Calu3 (cell line): ENCODE measurements around the gene RNF167. TPM values are rescaled to one million over a fixed set of nuclear protein-coding genes. Genes with fewer than 3 reads are reported as not detected.
A peak's percentile ranks its signal among the peaks of the same experiment; 100 is the strongest.

ENCODE experiments used
- BruUV-seq: library from RNA; stranded (reverse); fragments of 400-500 nt; replicated peaks from 2 replicates; lab custom pipeline; 2021; lab: Mats Ljungman, UMichigan
- CTCF ChIA-PET: fragments of 300-600 bp; sonication (Branson Sonifier 250); formaldehyde crosslinking; loops from one replicate; lab custom pipeline; 2022; ENCODE audit warnings: antibody characterized with exemption; lab: Charles Lee
- DNase-seq: peaks from one replicate; pipeline ENCODE4 v3.0.0; 2022
- H3K27ac Mint-ChIP-seq: one replicate; pipeline ENCODE4 v1.8.0; 2022; ENCODE audit warnings: mixed read lengths; ENCODE audit not compliant: unreplicated experiment
- H3K27me3 Mint-ChIP-seq: one replicate; pipeline ENCODE4 v1.8.0; 2022; ENCODE audit warnings: mixed read lengths; ENCODE audit not compliant: unreplicated experiment
- H3K36me3 Mint-ChIP-seq: one replicate; pipeline ENCODE4 v1.8.0; 2022; ENCODE audit warnings: mild to moderate bottlenecking, moderate library complexity, mixed read lengths; ENCODE audit not compliant: insufficient read depth, unreplicated experiment
- H3K4me1 Mint-ChIP-seq: one replicate; pipeline ENCODE4 v1.8.0; 2022; ENCODE audit warnings: mild to moderate bottlenecking, low read depth, mixed read lengths; ENCODE audit not compliant: unreplicated experiment
- H3K4me3 Mint-ChIP-seq: one replicate; pipeline ENCODE4 v1.8.0; 2022; ENCODE audit warnings: mild to moderate bottlenecking, low read depth, moderate library complexity, mixed read lengths; ENCODE audit not compliant: unreplicated experiment
- H3K9me3 Mint-ChIP-seq: one replicate; pipeline ENCODE4 v1.8.0; 2022; ENCODE audit warnings: low read depth, mixed read lengths; ENCODE audit not compliant: unreplicated experiment
- intact Hi-C: fragments of 100-400 bp; cut with micrococcal nuclease; formaldehyde crosslinking; loops from one replicate; pipeline ENCODE4 v1.10.0; 2022; ENCODE audit not compliant: unreplicated experiment
- total RNA-seq: library from RNA; stranded (reverse); gene quantifications from 2 replicates; pipeline ENCODE4 v1.2.3, GENCODE V29; 2022
- TF ChIP-seq, protein P1 (sequence below): fragments of 200-600 bp; IDR thresholded peaks from one replicate; pipeline ENCODE4 v1.8.0; 2022; ENCODE audit warnings: antibody characterized with exemption; ENCODE audit not compliant: unreplicated experiment

The RNF167 gene
- total RNA-seq, 1 experiment from 2014 or later: 65.2 TPM

DNA sequence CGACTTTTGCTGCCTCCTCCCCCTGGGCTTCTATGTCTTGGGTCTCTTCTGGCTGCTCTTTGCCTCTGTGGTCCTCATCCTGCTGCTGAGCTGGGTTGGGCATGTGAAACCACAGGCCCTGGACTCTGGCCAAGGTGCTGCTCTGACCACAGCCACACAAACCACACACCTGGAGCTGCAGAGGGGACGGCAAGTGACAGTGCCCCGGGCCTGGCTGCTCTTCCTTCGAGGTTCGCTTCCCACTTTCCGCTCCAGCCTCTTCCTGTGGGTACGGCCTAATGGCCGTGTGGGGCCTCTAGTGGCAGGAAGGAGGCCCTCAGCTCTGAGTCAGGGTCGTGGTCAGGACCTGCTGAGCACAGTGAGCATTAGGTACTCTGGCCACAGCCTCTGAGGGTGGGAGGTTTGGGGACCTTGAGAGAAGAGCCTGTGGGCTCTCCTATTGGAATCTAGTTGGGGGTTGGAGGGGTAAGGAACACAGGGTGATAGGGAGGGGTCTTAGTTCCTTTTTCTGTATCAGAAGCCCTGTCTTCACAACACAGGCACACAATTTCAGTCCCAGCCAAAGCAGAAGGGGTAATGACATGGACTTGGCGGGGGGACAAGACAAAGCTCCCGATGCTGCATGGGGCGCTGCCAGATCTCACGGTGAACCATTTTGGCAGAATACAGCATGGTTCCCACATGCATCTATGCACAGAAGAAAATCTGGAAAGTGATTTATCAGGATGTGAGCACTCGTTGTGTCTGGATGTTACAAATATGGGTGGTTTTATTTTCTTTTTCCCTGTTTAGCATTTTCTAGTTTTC, 5.7 kb upstream of the RNF167 start:
- intact Hi-C loops: no loop called here
- Mint-ChIP-seq H3K4me3 (peak overlapping the region; percentile 24), H3K36me3 (peaks cover 20% of the 10 kb centered on the region), H3K9me3 (no peaks in the 10 kb centered on the region), H3K4me1 (peaks cover 11% of the 10 kb centered on the region), H3K27ac (peak overlapping the region; percentile 80), H3K27me3 (no peaks in the 10 kb centered on the region)
- CTCF ChIA-PET: interaction anchor here (1.0 kb wide), 2 partner anchors 25 to 33 kb away, joined by 4 to 6 read pairs; partner anchors contain the start of gene SPAG7
- TF ChIP-seq, protein P1, sequence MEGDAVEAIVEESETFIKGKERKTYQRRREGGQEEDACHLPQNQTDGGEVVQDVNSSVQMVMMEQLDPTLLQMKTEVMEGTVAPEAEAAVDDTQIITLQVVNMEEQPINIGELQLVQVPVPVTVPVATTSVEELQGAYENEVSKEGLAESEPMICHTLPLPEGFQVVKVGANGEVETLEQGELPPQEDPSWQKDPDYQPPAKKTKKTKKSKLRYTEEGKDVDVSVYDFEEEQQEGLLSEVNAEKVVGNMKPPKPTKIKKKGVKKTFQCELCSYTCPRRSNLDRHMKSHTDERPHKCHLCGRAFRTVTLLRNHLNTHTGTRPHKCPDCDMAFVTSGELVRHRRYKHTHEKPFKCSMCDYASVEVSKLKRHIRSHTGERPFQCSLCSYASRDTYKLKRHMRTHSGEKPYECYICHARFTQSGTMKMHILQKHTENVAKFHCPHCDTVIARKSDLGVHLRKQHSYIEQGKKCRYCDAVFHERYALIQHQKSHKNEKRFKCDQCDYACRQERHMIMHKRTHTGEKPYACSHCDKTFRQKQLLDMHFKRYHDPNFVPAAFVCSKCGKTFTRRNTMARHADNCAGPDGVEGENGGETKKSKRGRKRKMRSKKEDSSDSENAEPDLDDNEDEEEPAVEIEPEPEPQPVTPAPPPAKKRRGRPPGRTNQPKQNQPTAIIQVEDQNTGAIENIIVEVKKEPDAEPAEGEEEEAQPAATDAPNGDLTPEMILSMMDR: no peak
- DNase-seq: peak; percentile 67
- BruUV-seq: no TSS peak

DNA sequence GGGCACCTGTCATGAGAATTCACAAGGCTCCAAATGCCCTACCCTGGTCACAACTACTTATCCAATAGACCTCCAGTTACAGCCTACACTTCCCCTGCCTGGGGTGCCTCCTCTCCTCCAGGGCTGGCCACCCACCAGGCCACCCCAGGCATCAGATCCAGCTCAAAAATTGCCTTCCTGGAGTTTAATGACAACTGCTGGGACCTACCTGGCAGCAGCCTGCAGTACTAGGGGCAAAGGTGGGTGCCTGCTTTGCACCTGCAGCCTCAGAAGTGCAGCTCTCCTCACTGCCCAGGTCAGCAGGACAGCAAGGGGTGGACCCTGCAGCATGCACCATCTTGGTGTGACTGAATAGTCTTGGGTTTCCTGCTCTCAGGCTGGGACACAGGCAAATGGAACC, 4.4 kb upstream of the RNF167 start:
- no peak for DNase-seq
- Mint-ChIP-seq H3K27me3 (no peaks in the 10 kb centered on the region), H3K27ac (no peak overlapping the region), H3K9me3 (no peaks in the 10 kb centered on the region), H3K4me1 (peaks cover 11% of the 10 kb centered on the region), H3K4me3 (no peak overlapping the region), H3K36me3 (peaks cover 32% of the 10 kb centered on the region)
- intact Hi-C loops: no loop called here
- TF ChIP-seq, protein P1: no peak
- CTCF ChIA-PET: interaction anchor here (0.9 kb wide), 1 partner anchor 12 kb away, joined by 5 read pairs; no protein-coding TSS in a partner anchor
- BruUV-seq: no TSS peak

DNA sequence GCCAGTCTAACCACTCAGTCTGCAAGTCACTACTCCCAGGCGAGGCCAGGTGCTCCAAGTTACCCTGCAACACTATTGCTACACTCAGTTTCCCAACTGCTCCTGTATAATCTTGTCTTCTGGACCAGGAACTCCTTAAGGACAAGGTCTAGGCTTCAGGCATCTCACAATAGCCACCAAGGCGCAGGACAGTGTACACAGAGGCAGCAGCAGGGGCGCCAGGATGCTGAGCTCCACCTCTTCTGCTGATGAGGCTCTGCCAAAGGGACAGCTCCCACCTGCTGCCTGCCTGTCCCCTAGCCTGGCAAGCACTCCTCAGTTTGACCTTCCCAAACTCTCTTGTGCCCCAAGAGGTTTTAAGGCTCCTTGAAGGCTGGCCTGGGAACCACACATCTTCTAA, 3.6 kb upstream of the RNF167 start:
- Mint-ChIP-seq H3K36me3 (peaks cover 40% of the 10 kb centered on the region), H3K4me3 (no peak overlapping the region)
- intact Hi-C loops: no loop called here

DNA sequence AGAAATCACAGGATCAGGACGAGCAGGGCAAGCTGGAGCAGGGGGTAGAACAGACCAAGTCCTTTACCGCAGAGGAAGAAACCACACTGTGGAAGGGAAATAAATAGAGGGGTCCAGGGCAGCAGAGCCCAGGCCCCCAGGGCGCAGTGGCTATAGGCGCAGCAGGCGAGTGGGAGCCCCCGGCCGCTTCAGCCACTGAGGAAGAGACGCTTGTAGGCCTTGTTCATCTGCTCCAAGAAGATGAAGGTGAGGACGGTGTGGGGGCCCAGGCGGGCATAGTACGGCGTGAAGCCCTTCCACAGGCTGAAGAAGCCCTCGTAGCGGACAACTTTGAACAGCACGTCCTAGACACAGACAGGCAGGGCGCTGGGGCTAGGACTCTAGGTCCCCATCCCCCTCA, 2.5 kb upstream of the RNF167 start:
- Mint-ChIP-seq H3K4me1 (peaks cover 27% of the 10 kb centered on the region), H3K9me3 (no peaks in the 10 kb centered on the region), H3K4me3 (no peak overlapping the region), H3K36me3 (peaks cover 51% of the 10 kb centered on the region), H3K27me3 (no peaks in the 10 kb centered on the region), H3K27ac (no peak overlapping the region)
- CTCF ChIA-PET: no interaction called here
- DNase-seq: no peak
- intact Hi-C loops: no loop called here
- no TSS peak for BruUV-seq
- TF ChIP-seq, protein P1: no peak

More for the DNA sequence above, 3.6 kb upstream of the RNF167 start:
- no peaks in the 10 kb centered on the region for H3K27me3 Mint-ChIP-seq
- CTCF ChIA-PET: no interaction called here
- TF ChIP-seq, protein P1: no peak
- no TSS peak for BruUV-seq
- no peak for DNase-seq
- H3K27ac Mint-ChIP-seq: no peak overlapping the region
- no peaks in the 10 kb centered on the region for H3K9me3 Mint-ChIP-seq
- H3K4me1 Mint-ChIP-seq: peaks cover 19% of the 10 kb centered on the region
